SHP77 treated with DMSO at 0.1 percent for 48 hours (cell line): ENCODE measurements around the gene ATF7.
"Not testable (repeated sequence)": the region's sequence is repeated elsewhere in the genome, so short reads cannot be mapped to it uniquely, and the experiment has no call there.

ENCODE experiments used
- DNase-seq: peaks from one replicate; lab custom pipeline; 2025; lab: John Stamatoyannopoulos, UW

Gene ATF7

DNA sequence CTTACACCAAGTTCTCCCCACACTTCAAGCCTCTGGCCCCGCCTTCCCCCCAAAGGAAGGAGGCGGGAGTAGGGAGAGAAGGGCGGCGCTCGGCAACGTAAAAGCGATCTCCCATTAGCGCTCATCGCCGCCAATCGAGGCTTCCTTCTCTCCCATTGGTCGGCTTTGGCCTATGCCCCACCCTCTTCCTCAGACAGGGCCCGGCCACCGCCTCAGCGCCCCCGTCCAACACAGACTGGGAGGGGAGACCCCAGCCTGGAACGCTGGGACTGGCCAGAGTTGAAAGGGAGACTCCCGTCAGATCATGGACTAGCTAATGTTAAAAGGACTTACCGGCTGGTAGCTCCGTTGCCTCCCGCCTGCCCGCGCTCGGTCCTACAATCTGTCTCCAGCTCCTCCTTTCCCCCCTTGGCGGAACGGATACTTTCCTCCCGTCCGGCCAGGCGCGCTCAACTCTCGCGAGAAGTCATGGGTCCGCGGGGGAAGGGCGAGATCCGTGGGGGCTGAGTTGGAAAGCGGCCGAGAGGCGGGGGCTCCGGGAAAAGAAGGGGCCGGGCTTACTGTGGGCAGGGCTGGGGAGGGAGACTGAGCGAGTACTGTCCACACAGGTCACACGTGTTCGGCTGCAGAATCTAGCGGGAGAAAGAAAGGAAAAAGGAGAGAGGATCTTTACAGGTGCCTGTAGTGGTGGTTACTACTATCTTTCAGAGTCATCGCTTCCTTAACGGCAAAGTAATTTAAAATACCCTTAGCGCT lies at the start of gene ATF7:
Gene ATF7 (minus strand): TSS at position 437 of the 756 bp plus-strand sequence. CDS start 25,382 bp downstream, outside the sequence.
- peak; percentile 92 for DNase-seq

DNA sequence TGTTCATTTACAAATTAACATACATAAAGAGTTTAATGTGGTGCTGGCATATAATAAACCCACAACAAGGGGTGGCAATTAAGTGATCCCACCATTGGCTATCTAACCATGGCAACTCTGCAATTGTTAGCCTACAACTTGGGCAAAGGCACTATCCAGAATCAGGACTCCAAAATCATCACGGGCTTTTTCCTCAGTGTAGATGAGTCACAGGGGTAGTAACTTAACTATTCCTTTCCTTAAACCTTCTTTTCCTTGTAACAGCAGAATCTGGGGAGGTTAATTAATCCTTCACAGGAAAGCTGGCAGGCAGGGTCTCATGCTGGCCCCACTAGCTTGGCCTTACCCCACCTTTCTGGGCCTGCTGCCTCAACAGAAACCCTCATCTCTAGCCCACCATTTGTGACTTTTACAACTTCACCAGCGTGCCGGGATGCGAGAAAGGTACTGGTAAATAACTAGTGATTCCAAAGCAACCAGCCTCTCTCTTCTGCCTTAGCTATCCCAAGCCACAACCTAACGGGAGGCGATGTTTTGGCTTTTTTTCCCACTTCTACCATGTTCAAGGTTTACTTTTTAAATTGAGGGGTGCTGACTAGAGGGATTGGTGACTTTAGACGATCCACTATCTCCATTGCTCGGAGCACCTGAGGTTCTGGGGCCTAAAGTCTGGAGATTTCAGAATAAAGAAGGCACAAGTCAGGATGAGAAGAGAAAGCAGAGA lies 49.0 kb upstream of the ATF7 start:
- DNase-seq = no peak

DNA sequence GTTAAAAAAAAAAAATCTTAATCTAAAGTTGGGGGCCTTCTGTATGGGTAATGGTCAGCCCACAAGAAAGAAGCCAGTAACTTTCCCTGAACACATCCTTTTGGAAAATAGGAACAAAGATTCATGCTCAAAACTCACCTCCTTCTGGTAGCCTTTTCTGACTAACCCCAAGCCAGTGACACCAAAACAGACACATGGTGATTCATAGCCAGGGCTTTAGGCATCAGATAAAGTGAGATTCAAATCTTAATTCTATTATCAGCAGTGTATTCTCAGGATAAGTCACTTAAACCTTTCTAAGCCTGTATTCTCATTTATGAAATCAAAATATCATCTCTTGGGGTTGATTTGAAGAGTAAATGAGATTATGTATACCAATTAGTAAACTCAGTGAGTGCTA lies 44.8 kb upstream of the ATF7 start:
- DNase-seq = no peak

DNA sequence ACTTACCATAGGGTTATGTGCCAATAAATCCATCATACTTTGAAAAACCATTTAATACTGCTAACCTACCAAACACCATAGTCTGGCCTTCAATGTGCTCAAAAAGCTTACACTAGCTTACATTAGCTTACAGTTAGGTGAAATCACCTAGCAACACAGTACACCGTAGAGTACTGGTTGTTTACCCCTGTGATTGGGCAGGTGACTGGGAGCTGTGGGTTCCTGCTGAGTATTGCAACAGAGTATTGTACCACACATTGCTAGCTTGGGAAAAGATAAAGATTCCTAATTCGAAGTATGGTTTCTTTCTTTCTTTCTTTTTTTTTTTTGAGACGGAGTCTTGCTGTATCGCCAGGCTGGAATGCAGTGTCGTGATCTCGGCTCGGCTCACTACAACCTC lies 44.1 kb upstream of the ATF7 start:
- DNase-seq = no peak

DNA sequence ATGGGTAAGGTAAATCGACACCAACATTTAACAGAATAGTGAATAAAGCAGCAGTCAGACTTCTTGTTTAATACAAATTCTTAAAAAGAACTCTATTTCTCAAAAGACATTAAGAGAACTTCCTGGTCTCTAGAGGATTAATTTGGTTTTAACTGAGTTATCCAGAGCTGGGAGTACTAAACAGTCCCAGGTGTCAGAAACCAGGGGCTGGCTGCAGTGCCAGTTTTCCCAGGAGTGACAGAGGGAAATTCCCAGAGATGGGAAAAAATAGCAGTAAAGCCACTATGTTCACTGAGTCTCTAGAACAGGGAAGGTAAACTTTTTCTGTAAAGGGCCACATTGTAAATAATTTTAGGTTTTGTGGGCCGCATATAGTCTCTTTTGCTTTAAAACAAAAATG lies 40.9 kb upstream of the ATF7 start:
- no peak for DNase-seq

DNA sequence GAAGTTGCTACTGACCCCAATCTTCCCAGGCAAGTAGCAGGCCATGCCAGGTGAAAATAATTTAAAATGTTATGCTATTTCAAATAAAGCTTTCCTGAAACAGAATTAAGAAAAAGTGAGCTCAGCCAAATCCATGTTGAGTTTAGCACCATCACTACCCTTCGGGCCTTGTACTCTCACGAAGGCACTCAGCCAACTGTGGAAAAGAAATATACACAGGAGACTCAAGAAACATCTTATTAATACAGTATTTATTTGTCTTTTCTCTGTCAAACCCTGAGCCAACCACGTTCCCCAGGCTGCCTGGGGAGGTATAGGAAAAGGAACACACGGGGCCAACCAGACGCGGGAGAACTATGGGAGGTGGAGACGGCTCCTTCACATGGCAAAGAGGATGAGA lies 38.8 kb upstream of the ATF7 start:
- DNase-seq = no peak

DNA sequence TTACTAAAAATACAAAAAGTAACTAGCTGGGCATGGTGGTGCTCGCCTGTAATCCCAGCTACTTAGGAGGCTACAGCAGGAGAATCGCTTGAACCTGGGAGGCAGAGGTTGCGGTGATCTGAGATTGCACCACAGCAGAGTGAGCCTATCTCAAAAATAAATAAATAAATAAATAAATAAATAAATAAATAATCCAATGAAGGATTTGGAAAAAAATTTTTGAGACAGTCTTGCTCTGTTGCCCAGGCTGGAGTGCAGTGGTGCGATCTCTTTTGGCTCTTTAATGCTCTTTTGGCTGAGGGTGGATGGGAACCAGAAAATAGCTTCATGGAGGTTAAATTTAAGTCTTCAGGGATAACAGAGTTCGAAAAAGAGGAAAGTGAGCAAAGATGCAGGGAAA lies 38.0 kb upstream of the ATF7 start:
- no peak for DNase-seq

DNA sequence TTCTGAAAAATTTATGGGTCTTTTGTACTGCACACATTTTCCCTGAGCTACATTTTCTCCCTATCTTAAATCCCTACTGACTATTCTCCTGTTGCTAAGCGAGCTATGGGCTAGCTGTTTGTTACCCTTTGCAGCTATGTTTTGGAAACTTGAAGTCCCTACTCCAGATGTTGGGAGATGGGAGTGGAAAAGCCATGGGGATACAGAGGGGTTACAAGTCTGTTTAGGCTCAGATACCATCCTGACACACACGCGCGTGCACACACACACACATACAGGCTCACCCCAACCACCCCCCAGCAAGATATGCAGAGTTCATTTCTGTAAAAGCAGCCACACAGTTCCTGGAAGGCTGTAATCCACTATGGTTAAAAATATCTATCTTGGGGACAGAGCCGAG lies 33.9 kb upstream of the ATF7 start:
- no peak for DNase-seq

DNA sequence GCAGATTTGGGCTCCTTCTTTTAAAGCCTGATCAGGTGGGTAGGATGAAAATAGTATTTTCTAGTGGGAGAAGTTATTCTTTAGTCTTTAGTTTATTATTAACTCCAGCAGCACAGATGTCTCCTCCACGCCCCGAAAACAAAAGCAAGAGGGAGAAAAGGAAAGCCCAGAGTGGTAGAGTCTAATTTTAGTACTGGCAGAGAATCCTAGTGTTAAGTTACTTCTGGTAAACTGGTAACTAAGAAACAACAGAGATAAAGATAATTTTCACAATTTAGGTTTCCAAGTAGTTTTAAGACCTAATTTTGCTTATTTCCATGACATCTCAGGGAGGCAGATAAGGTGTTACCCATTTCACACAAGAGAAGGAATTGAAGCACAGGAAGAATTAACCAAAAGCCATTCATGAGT lies 33.4 kb upstream of the ATF7 start:
- no peak for DNase-seq

DNA sequence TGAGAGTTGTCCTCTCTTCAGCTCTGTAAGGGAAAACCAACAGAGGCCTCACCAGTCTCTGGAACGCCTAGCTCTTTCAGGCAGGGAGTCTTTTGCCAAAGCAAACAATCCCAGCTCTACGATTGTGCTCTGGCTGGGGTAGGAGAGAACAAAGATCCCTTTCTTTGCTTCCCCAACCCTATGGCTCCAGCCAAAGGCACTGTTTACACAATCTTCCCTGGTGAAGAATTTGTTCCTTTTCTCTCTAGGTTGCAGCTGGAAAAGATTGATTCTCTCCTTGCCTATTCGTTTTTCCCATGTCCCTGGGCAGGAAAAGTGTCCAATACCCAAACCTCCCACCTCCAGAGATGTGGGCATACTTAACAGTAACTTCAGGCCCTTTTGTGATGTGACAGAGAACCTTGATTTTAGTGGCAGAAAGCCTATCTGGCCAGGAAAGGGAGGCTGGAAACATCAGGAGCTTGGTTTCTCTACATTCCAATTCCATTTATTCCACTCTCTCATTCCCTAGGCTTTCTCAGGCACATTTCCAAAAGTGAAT lies 32.9 kb upstream of the ATF7 start:
- no peak for DNase-seq

DNA sequence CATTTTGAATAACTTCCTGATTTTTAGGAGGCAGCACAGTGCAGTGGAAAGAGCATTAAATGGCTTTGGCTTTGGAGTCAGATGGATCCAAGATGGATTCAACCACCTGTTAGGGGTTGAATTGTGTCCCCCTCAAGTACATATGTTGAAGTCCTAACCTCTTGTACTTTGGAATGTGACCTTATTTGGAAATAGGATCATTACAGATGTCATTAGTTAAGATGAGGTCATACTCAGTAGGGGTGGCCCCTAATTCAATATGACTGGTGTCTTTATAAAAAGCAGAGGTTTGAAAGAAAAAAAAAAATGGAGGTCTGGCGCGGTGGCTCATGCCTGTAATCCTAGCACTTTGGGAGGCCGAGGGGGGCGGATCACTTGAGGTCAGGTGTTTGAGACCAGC lies 30.9 kb upstream of the ATF7 start:
- DNase-seq = no peak

DNA sequence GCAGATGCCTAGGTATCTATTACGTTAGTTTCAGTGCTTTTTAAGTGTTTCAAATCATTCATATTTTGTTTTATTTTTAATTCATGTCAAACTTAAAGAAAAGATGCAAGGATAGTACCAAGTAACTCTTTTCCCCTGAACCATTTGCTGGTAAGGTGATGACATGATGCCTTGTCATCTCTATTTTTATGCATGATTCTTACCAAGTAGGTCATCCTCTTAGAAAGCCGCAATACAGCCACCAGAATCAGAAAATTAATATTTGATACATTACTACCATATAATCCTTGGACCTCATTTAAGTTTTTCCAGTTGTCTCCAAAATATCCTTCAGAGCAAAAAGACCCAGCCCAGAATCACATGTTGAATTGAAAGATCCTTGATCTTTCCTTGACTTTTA lies 27.4 kb upstream of the ATF7 start:
- no peak for DNase-seq

DNA sequence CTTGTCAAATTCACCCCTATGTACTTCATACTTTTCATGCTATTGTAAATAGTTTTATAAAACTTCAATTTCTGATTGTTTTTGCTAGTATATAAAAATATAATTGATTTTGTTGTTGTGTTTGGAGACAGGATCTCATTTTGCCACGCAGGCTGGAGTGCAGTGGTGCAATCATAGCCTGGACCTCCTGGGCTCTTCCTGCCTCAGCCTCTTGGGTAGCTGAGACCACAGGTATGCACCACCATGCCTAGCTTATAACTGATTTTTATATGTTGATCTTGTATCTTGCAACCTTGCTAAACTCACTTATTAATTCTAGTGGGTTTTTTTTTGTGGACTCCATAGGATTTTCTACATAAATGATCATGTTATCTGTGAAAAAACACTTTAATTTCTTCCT lies 26.2 kb upstream of the ATF7 start:
- DNase-seq = no peak

DNA sequence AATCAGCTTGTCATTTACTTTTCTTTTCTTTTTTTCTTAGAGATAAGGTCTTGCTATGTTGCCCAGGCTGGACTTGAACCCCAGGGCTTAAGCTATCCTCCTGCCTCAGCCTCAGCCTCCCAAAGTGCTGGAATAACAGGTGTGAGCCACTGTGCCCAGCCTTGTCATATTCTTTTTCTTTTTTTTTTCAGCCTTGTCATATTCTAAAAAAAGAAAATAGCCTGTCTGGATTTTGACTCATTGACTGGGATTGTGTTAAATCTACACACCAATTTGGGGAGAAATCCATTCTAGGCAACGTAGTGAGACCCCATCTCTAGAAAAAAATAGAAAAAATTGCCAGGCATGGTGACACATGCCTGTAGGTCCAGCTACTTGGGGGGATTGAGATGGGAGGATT lies 25.6 kb upstream of the ATF7 start:
- no peak for DNase-seq

DNA sequence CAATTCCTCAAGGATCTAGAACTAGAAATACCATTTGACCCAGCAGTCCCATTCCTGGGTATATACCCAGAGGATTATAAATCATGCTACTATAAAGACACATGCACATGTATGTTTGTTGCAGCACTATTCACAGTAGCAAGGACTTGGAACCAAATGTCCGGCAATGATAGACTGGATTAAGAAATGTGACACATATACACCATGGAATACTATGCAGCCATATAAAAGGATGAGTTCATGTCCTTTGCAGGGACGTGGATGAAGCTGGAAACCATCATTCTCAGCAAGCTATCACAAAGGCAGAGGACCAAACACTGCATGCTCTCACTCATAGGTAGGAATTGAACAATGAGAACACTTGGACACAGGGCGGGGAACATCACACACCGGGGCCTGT lies 20.1 kb upstream of the ATF7 start:
- DNase-seq = not testable (repeated sequence)

DNA sequence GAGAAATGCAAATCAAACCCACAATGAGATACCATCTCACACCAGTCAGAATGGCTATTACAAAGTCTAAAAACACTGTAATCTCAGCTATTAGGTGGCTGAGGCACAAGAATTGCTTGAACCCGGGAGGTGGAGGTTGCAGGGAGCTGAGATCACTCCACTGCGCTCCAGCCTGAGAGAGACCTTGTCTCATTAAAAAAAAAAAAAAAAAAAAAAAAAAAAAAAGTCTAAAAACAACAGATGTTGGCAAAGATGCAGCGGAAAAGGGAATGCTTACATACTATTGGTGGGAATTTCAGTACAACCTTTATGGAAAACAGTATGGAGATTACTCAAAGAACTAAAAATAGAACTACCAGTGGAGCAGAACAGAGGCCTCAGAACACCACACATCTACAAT lies 19.0 kb upstream of the ATF7 start:
- no peak for DNase-seq

DNA sequence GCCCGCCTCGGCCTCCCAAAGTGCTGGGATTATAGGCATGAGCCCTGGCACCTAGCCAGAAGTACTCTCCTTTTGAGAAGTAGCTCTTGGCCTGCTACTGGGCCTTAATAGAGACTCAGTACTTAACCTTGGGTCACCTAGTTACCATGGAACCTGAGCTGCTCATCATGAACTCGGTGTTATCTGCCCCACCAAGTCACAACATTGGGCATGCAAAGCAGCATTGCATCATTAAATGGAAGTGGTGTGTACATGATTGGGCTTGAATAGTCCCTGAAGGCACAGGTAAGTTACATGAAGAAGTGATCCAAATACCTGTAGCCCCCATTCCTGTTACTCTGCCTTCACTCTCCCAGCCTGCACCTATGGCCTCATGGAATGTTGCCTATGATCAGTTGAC lies 18.0 kb upstream of the ATF7 start:
- DNase-seq = no peak

DNA sequence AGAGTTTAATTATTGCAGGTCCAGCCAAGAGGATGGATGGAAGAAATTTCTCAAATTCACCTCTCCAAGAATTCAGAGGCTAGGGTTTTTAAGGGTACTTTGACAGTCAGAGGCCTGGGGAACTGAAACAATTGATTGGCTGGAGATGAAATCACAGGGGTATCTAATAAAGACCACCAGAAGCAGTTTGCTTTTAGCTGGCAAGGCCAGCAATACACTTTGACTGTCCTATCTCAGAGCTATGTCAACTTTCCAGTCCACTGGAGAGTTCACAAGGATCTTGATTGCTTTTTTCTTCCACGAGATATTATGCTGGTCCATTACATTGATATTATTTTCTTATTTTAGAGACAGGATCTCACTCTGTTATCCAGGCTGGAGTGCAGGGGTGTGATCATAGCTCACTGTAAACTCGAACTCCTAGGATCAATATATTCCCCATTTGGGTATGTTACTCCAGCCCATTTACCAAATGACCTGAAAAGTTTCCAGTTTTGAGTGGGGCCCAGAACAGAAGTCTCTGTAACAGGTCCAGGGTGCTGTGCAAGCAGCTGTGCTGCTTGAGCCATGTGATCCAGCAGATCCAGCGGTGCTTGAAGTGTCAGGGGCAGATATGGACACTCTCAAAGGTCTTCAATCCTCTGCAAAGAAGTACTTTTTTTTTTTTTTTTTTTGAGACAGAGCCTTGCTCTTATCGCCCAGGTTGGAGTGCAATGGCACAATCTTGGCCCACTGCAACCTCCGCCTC lies 17.2 kb upstream of the ATF7 start:
- no peak for DNase-seq

DNA sequence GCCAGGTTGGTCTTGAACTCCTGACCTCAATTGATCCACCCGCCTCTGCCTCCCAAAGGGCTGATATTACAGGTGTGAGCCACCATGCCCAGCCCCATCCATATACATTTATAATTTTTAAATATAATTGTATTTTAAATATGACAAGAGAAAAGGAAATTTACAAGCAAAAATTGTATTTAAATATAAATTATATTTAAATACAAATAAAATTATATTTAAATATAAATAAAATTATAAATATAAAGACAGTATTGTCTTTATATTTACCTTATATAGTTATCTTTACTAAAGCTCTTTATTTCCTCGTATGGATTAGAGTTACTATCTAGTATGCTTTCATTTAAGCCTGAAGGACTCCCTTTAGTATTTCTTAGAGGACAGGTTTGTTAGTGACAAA lies 11.9 kb upstream of the ATF7 start:
- no peak for DNase-seq

DNA sequence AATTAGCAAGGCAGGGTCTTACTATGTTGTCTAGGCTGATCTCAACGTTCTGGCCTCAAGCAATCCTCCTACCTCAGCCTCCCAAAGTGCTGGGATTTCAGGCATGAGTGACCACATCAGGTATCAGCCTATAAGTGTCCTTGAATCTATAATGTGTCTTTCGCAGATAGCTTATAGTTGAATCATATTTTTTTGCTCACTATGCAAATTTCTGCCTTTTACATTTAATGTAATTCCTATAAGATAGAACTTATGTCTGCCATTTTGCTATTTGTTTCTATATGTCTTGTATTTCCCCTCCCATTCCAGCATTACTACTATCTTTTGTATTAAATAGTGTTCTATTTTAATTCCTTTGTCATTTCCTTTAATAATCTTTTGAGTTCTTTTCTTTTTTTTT lies 10.5 kb upstream of the ATF7 start:
- no peak for DNase-seq

DNA sequence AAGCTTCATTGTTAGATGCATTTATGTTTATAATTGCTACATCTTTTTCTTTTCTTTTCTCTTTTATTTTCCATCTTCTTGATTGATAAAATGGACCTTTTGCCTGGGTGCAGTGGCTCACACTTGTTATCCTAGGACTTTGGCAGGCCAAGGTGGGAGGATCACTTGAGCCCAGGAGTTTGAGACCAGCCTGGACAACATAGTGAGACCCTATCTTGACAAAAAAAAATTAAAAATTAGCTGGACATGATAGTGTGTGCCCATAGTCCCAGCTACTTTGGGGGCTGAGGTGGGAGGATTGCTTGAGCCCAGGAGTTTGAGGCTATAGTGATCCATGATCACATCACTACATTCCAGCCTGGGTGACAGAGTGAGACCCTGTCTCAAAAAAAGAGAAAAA lies 9.5 kb upstream of the ATF7 start:
- DNase-seq = not testable (repeated sequence)

DNA sequence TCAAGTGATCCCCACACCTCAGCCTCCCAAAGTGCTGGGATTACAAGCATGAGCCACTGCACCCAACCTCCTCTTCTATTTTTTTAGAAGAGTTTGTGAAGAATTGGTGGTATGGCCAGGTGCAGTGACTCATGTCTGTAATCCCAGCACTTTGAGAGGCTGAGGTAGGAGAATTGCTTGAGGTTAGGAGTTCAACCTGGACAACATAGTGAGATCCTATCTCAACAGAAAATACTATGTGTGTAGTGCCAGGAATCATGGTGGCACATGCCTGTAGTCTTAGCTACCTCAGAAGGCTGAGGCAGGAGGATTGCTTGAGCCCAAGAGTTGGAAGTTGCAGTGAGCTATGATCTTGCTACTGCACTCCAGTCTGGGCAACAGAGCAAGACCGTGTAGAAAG lies 5.5 kb upstream of the ATF7 start:
- DNase-seq = no peak

DNA sequence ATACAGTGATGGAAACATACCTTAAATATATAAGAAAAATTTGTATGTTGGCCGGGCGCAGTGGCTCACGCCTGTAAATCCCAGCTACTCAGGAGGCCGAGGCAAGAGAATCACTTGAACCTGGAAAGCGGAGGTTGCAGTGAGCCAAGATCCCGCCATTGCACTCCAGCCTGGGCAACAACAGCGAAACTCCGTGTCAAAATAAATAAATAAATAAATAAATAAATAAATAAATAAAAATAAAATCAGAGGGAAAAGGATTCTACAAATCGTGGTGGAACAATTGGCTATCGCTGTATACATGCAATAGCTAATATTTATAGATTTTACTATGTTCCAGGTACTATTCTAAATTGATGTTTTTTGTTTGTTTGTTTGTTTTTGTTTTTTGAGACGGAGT lies 1.7 kb upstream of the ATF7 start:
- DNase-seq = no peak
